ENCODE data around the gene ALOXE3.

The ALOXE3 gene

DNA sequence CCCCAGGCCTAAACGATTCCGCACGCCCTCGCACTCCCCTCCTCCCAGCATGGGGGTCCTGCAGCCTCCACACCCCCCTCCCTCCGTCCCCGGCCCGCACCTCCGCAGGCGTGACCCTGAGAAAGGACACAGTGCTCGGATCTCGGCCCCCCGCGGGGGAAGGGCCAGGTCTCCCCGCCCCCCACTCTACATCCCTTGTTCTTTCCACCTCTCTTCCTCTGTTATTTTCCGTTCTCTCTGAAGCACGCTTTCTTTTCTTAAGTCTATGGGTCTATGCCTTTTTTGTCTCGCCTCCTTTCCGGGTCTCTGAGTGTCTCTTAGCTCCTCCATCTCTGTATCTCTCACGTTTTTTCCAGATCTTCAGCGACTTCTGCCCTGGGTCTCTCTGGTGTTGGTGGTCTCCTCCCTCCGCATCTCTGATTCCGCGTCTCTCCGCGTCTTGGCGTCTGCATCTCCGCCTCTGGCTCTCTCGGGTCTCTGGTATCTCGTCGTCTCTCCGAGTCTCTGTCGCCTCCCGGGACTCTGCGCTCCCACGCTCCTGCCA is 7.7 kb upstream of the ALOXE3 start:
- H3K4me3 ChIP-seq (ENCODE audit: low read depth, low read length, poor library complexity, severe bottlenecking): peak overlapping the region; percentile 98
- no peak overlapping the region for H2AFZ ChIP-seq (ENCODE audit: low read length)
- peak overlapping the region; percentile 69 for H3K9ac ChIP-seq (ENCODE audit: low read length)
- peaks cover 46% of the 10 kb centered on the region for H3K4me1 ChIP-seq (ENCODE audit: insufficient read depth, low read length, severe bottlenecking)
- TF ChIP-seq, protein P1, sequence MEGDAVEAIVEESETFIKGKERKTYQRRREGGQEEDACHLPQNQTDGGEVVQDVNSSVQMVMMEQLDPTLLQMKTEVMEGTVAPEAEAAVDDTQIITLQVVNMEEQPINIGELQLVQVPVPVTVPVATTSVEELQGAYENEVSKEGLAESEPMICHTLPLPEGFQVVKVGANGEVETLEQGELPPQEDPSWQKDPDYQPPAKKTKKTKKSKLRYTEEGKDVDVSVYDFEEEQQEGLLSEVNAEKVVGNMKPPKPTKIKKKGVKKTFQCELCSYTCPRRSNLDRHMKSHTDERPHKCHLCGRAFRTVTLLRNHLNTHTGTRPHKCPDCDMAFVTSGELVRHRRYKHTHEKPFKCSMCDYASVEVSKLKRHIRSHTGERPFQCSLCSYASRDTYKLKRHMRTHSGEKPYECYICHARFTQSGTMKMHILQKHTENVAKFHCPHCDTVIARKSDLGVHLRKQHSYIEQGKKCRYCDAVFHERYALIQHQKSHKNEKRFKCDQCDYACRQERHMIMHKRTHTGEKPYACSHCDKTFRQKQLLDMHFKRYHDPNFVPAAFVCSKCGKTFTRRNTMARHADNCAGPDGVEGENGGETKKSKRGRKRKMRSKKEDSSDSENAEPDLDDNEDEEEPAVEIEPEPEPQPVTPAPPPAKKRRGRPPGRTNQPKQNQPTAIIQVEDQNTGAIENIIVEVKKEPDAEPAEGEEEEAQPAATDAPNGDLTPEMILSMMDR (IDR thresholded peaks at IDR 0.05; ENCODE audit: low read length): no peak
- no peak for TF ChIP-seq EZH2 (IDR thresholded peaks at IDR 0.05; ENCODE audit: borderline replicate concordance, low read length)
- H4K20me1 ChIP-seq (ENCODE audit: insufficient read depth, low read length): no peaks in the 10 kb centered on the region
- peak overlapping the region; percentile 88 for H3K4me2 ChIP-seq (ENCODE audit: low read length)
- H3K79me2 ChIP-seq (ENCODE audit: insufficient read depth, low read length): no peaks in the 10 kb centered on the region
- no peaks in the 10 kb centered on the region for H3K9me2 ChIP-seq (ENCODE audit: low read depth, low read length)
- H3K9me3 ChIP-seq (ENCODE audit: low read length): no peaks in the 10 kb centered on the region
- peaks cover 5% of the 10 kb centered on the region for H3F3A ChIP-seq (ENCODE audit: insufficient read depth, low read length)
- H3K27ac ChIP-seq (ENCODE audit: low read depth, low read length, poor library complexity, severe bottlenecking): peak overlapping the region; percentile 53
- peaks cover 6% of the 10 kb centered on the region for H3K27me3 ChIP-seq (ENCODE audit: insufficient read depth, low read length)
- H3K36me3 ChIP-seq (ENCODE audit: insufficient read depth, low read length): no peaks in the 10 kb centered on the region

DNA sequence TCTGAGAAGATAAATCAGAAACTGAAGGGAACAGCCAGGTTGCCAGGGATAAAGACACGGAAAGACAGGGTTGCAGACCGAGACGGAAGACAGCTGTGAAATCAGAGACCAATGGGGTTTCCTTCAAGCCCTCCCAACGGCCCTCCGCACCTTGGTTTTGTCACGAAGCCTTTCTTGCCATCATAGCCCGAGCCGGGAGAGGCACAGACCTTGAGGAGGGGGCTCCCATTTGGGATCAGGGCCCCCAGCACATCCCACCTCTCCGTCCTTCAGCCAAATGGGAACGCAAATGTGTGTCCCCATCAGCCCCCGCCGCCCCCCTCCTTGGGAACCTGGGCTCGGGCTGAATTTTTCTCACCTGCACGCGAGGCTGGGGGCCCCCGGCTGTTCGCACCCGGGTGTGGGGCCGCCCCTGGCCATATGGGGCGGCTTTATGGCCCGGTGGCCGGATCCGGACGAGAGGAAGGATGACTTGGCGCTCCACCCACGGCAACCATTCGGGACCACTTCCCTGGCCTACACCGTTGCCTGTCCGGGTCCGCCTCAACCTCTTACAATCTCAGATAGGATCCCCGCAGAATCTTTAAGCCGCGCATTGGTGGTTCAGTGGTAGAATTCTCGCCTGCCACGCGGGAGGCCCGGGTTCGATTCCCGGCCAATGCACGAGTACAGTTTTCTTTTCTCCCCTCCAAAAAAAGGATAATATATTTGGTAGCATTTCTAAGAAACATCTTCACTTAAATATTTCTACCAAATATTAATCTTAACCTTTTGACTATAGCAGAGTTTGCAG is 7.0 kb upstream of the ALOXE3 start:
- Histone ChIP-seq H3K79me2 (ENCODE audit: insufficient read depth, low read length) (no peaks in the 10 kb centered on the region), H3K4me3 (ENCODE audit: low read depth, low read length, poor library complexity, severe bottlenecking) (peak overlapping the region; percentile 98), H3F3A (ENCODE audit: insufficient read depth, low read length) (peaks cover 6% of the 10 kb centered on the region), H4K20me1 (ENCODE audit: insufficient read depth, low read length) (no peaks in the 10 kb centered on the region), H3K27me3 (ENCODE audit: insufficient read depth, low read length) (peaks cover 6% of the 10 kb centered on the region), H3K4me2 (ENCODE audit: low read length) (peak overlapping the region; percentile 88), H3K36me3 (ENCODE audit: insufficient read depth, low read length) (no peaks in the 10 kb centered on the region), H3K9me2 (ENCODE audit: low read depth, low read length) (no peaks in the 10 kb centered on the region), H3K27ac (ENCODE audit: low read depth, low read length, poor library complexity, severe bottlenecking) (peak overlapping the region; percentile 53), H2AFZ (ENCODE audit: low read length) (no peak overlapping the region), H3K9ac (ENCODE audit: low read length) (peak overlapping the region; percentile 69), H3K4me1 (ENCODE audit: insufficient read depth, low read length, severe bottlenecking) (peaks cover 51% of the 10 kb centered on the region), H3K9me3 (ENCODE audit: low read length) (no peaks in the 10 kb centered on the region)
- TF ChIP-seq, protein P1 (IDR thresholded peaks at IDR 0.05; ENCODE audit: low read length): no peak
- no peak for TF ChIP-seq EZH2 (IDR thresholded peaks at IDR 0.05; ENCODE audit: borderline replicate concordance, low read length)

DNA sequence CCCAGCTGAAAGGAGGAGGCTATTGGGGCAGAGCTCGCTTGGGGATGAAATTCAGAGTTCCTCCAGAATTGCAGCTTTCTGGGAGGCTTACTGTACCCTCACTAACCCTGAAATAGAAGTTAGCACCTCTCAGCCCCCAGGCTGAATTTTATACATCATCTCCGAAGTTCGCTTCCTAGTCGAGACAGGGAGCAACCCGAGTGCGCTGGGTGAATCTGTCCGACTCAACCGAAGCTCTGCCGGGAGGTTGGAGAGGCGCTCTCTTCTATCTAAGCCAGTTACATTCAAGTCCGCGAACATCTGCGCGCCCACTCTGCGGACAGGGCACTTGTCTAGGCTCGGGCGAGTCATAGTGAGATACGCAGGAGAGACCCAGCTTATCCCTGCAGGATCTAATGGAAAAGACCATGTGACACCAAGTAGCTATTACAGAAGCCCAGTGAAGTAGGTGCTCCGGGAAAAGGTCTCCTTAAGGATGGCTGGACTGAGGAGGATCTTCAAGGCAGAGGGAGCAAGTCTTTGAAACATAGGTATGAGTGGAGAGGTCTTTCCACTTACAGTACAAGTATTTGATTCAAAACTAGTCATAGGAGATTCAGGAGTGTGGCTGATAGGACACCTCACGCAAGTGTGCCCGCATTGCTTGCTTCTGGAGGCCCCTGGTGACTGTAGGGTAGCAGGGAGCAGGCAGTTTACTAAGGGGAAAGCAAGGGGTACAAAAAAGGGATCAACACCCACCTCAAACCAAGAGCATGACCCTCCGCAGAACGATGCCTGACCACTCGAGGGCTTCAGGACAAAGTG is 6.2 kb upstream of the ALOXE3 start:
- peak overlapping the region; percentile 88 for H3K4me2 ChIP-seq (ENCODE audit: low read length)
- peaks cover 6% of the 10 kb centered on the region for H3K27me3 ChIP-seq (ENCODE audit: insufficient read depth, low read length)
- TF ChIP-seq, protein P1 (IDR thresholded peaks at IDR 0.05; ENCODE audit: low read length): no peak
- TF ChIP-seq EZH2 (IDR thresholded peaks at IDR 0.05; ENCODE audit: borderline replicate concordance, low read length): no peak
- H3K79me2 ChIP-seq (ENCODE audit: insufficient read depth, low read length): no peaks in the 10 kb centered on the region
- H3K9me3 ChIP-seq (ENCODE audit: low read length): no peaks in the 10 kb centered on the region
- H3K9me2 ChIP-seq (ENCODE audit: low read depth, low read length): no peaks in the 10 kb centered on the region
- H3K4me3 ChIP-seq (ENCODE audit: low read depth, low read length, poor library complexity, severe bottlenecking): peak overlapping the region; percentile 98
- peaks cover 12% of the 10 kb centered on the region for H3F3A ChIP-seq (ENCODE audit: insufficient read depth, low read length)
- peak overlapping the region; percentile 64 for H3K9ac ChIP-seq (ENCODE audit: low read length)
- peaks cover 58% of the 10 kb centered on the region for H3K4me1 ChIP-seq (ENCODE audit: insufficient read depth, low read length, severe bottlenecking)
- H2AFZ ChIP-seq (ENCODE audit: low read length): no peak overlapping the region
- H3K36me3 ChIP-seq (ENCODE audit: insufficient read depth, low read length): no peaks in the 10 kb centered on the region
- no peaks in the 10 kb centered on the region for H4K20me1 ChIP-seq (ENCODE audit: insufficient read depth, low read length)
- H3K27ac ChIP-seq (ENCODE audit: low read depth, low read length, poor library complexity, severe bottlenecking): no peak overlapping the region
